OCI-LY7 (cell line): Measurements from ENCODE around the gene CCDC141.
"Not testable (repeated sequence)": the region's sequence is repeated elsewhere in the genome, so short reads cannot be mapped to it uniquely, and the experiment has no call there.

Experiments used
- CTCF ChIP-seq: fragments of 200-600 bp; sonication (generic); conservative IDR thresholded peaks from 2 replicates; pipeline ENCODE4 v1.5.1; 2014; ENCODE audit warnings: mild to moderate bottlenecking, antibody characterized with exemption, low read length, moderate library complexity, mixed read lengths
- EZH2phosphoT487 ChIP-seq: fragments of 200-600 bp; sonication (generic); IDR thresholded peaks from 2 replicates; pipeline ENCODE4 v1.6.1; 2018; ENCODE audit warnings: low read depth, borderline replicate concordance, mild to moderate bottlenecking, mixed run types, antibody characterized with exemption, low read length, moderate library complexity, mixed read lengths

- not testable (repeated sequence) for TF ChIP-seq CTCF, EZH2phosphoT487
Measured at GRCh38 chr2:179014189-179014588, 35.7 kb downstream of the CCDC141 start.
